CD14-positive monocyte (primary cell): ENCODE data around the gene GNAT2. TPM values are rescaled to one million over a fixed set of nuclear protein-coding genes. Genes with fewer than 3 reads are reported as not detected.

Experiments used
- DNase-seq, 3 donors: peaks; one replicate each; pipeline ENCODE4 v3.0.0-alpha.2; 2011 to 2022
- H2AFZ ChIP-seq: 2 replicates; pipeline ENCODE4 v1.6.0; 2012; ENCODE audit warnings: mild to moderate bottlenecking, low read depth, low read length, inconsistent platforms; ENCODE audit not compliant: insufficient read depth, poor library complexity, severe bottlenecking
- H3K27ac ChIP-seq, 2 donors: 1 replicate in 1 of 2; 2 replicates in 1 of 2; pipeline ENCODE4 v1.5.1; 2012 to 2013; ENCODE audit warnings: low read length in 2 of 2, control low read depth in 1 of 2, inconsistent platforms in 1 of 2, low read depth in 1 of 2, mild to moderate bottlenecking in 1 of 2
- H3K27me3 ChIP-seq, 2 donors: one replicate each; pipeline versions ENCODE4 v1.6.0 to v1.6.1; 2011 to 2013; ENCODE audit warnings: low read length in 2 of 2; ENCODE audit not compliant: control insufficient read depth in 2 of 2, insufficient read depth in 2 of 2
- H3K36me3 ChIP-seq, 2 donors: replicated peaks in 1 of 2; 1 replicate in 1 of 2; 2 replicates in 1 of 2; pipeline versions ENCODE4 v1.5.1 to v1.6.1; 2012 to 2013; ENCODE audit warnings: low read length in 2 of 2, control low read depth in 1 of 2, inconsistent platforms in 1 of 2, mild to moderate bottlenecking in 1 of 2; ENCODE audit not compliant: insufficient read depth in 2 of 2, control insufficient read depth in 1 of 2
- H3K4me1 ChIP-seq, 2 donors: 1 replicate in 1 of 2; 2 replicates in 1 of 2; pipeline versions ENCODE4 v1.5.1 to v1.6.1; 2012 to 2013; ENCODE audit warnings: low read length in 2 of 2, control low read depth in 1 of 2, inconsistent platforms in 1 of 2, mild to moderate bottlenecking in 1 of 2, moderate library complexity in 1 of 2; ENCODE audit not compliant: insufficient read depth in 2 of 2, control insufficient read depth in 1 of 2
- H3K4me2 ChIP-seq: replicated peaks from 2 replicates; pipeline ENCODE3; 2012; ENCODE audit warnings: low read length, moderate library complexity, mild to moderate bottlenecking; ENCODE audit not compliant: poor library complexity, severe bottlenecking; ENCODE audit errors: extremely low read depth
- H3K4me3 ChIP-seq, 3 experiments: fragments of 200-600 bp in 1 of 3; sonication (generic) in 1 of 3; replicated peaks in 1 of 3; 1 replicate in 2 of 3; 2 replicates in 1 of 3; pipeline ENCODE4 v1.5.1; 2011 to 2013; ENCODE audit warnings: low read length in 3 of 3, mild to moderate bottlenecking in 3 of 3, control low read depth in 2 of 3, low read depth in 2 of 3, inconsistent platforms in 1 of 3, moderate library complexity in 1 of 3
- H3K79me2 ChIP-seq: 2 replicates; pipeline ENCODE4 v1.6.0; 2012; ENCODE audit warnings: mild to moderate bottlenecking, control low read depth, inconsistent platforms, low read length, moderate library complexity; ENCODE audit not compliant: insufficient read depth
- H3K9ac ChIP-seq: 2 replicates; pipeline ENCODE4 v1.6.0; 2017; ENCODE audit warnings: low read length, mild to moderate bottlenecking; ENCODE audit not compliant: insufficient read depth, poor library complexity, severe bottlenecking
- H3K9me3 ChIP-seq, 2 donors: replicated peaks in 1 of 2; 1 replicate in 1 of 2; 2 replicates in 1 of 2; pipeline versions ENCODE4 v1.5.1 to v1.6.1; 2012 to 2013; ENCODE audit warnings: low read length in 2 of 2, control low read depth in 1 of 2; ENCODE audit not compliant: control insufficient read depth in 1 of 2, insufficient read depth in 1 of 2
- H4K20me1 ChIP-seq: 2 replicates; pipeline ENCODE4 v1.6.0; 2012; ENCODE audit warnings: mild to moderate bottlenecking, low read length, control low read depth, moderate library complexity; ENCODE audit not compliant: insufficient read depth
- H3K27ac Mint-ChIP-seq, 7 donors: one replicate each; pipeline ENCODE4 v1.8.0; 2020; ENCODE audit warnings: mild to moderate bottlenecking in 7 of 7, mixed read lengths in 7 of 7, moderate library complexity in 6 of 7, inconsistent platforms in 2 of 7
- H3K27me3 Mint-ChIP-seq, 3 donors: one replicate each; pipeline ENCODE4 v1.8.0; 2021 to 2022; ENCODE audit warnings: low read depth in 3 of 3, mild to moderate bottlenecking in 3 of 3, mixed read lengths in 3 of 3, moderate library complexity in 3 of 3, inconsistent platforms in 1 of 3
- H3K36me3 Mint-ChIP-seq, 2 donors: one replicate each; pipeline ENCODE4 v1.8.0; 2020; ENCODE audit warnings: mixed read lengths in 2 of 2, inconsistent platforms in 1 of 2, mild to moderate bottlenecking in 1 of 2
- H3K4me1 Mint-ChIP-seq: one replicate; pipeline ENCODE4 v1.8.0; 2020; ENCODE audit warnings: mild to moderate bottlenecking, mixed read lengths
- H3K4me3 Mint-ChIP-seq, 2 donors: one replicate each; pipeline ENCODE4 v1.8.0; 2020; ENCODE audit warnings: mild to moderate bottlenecking in 2 of 2, mixed read lengths in 2 of 2, moderate library complexity in 1 of 2
- H3K9me3 Mint-ChIP-seq, 7 donors: one replicate each; pipeline ENCODE4 v1.8.0; 2020 to 2022; ENCODE audit warnings: mixed read lengths in 7 of 7, mild to moderate bottlenecking in 6 of 7, moderate library complexity in 6 of 7, inconsistent platforms in 2 of 7
- CTCF ChIP-seq: fragments of 200-600 bp; IDR thresholded peaks from one replicate; pipeline ENCODE4 v1.8.0; 2022; ENCODE audit warnings: antibody characterized with exemption, mild to moderate bottlenecking
- WGBS: methylation state at CpG from one replicate; pipeline ENCODE4 v1.1.5; 2013; ENCODE audit warnings: missing lambda C conversion rate; ENCODE audit not compliant: insufficient coverage; 5-methylcytosine and 5-hydroxymethylcytosine counted together
- intact Hi-C, 2 donors: fragments of 100-400 bp; cut with micrococcal nuclease; formaldehyde crosslinking; loops; one replicate each; pipeline versions ENCODE4 v1.15.0 to v1.15.1; 2023
- polyA plus RNA-seq, 3 donors: library from polyadenylated mRNA; depleted of rRNA in 1 of 3; unstranded in 2 of 3; stranded (reverse) in 1 of 3; fragments of 300-500 nt in 2 of 3; fragments of >200 nt in 1 of 3; fragmentation: Illumina TruSeq in 2 of 3; gene quantifications; 1 replicate in 2 of 3; 2 replicates in 1 of 3; pipeline ENCODE4 v1.2.3, GENCODE V29; 2012 to 2021

Gene GNAT2
- polyA plus RNA-seq, 3 donors = 0.05 TPM; not detected in 2

- H3K4me1 ChIP-seq = peaks cover 42 to 50% of the 10 kb centered on the region in 2 donors
- H3K4me3 ChIP-seq = no peak overlapping the region
- Mint-ChIP-seq H3K4me1 (peaks cover 62% of the 10 kb centered on the region), H3K27ac (peak overlapping the region in 3 of 7 donors; percentile 17 to 70 (median 23)), H3K9me3 (peaks cover 0 to 1% (median 0%) of the 10 kb centered on the region in 7 donors), H3K27me3 (peaks cover 1 to 11% (median 9%) of the 10 kb centered on the region in 3 donors), H3K4me3 (no peak overlapping the region), H3K36me3 (peaks cover 6 to 11% of the 10 kb centered on the region in 2 donors)
- peaks cover 0 to 3% of the 10 kb centered on the region in 2 donors for H3K36me3 ChIP-seq
- no peak overlapping the region for H3K27ac ChIP-seq
- intact Hi-C loops = no loop called here
- H3K9me3 ChIP-seq = no peaks in the 10 kb centered on the region
- no peak overlapping the region for H2AFZ ChIP-seq
- no peak for DNase-seq
- no peaks in the 10 kb centered on the region for H4K20me1 ChIP-seq
- H3K4me2 ChIP-seq = no peak overlapping the region
- H3K79me2 ChIP-seq = no peaks in the 10 kb centered on the region
- WGBS = 50% methylated on average over 2 of the region's 3 CpGs
- no peak for TF ChIP-seq CTCF
- H3K27me3 ChIP-seq = no peaks in the 10 kb centered on the region
- H3K9ac ChIP-seq = no peak overlapping the region
Observed at GRCh38 chr1:109658533-109659042, 39.2 kb upstream of the GNAT2 start.

- peaks cover 1 to 15% (median 9%) of the 10 kb centered on the region in 3 donors for H3K27me3 Mint-ChIP-seq
- no peak for DNase-seq
- H3K79me2 ChIP-seq = no peaks in the 10 kb centered on the region
- H3K9ac ChIP-seq = no peak overlapping the region
- intact Hi-C loops = no loop called here
- WGBS = 83% methylated on average over 2 of the region's 7 CpGs
- H3K27ac ChIP-seq = no peak overlapping the region
- H3K27ac Mint-ChIP-seq = no peak overlapping the region
- peaks cover 0 to 3% of the 10 kb centered on the region in 2 donors for H3K36me3 ChIP-seq
- peaks cover 42 to 50% of the 10 kb centered on the region in 2 donors for H3K4me1 ChIP-seq
- H3K4me3 Mint-ChIP-seq = no peak overlapping the region
- no peak overlapping the region for H3K4me3 ChIP-seq
- H2AFZ ChIP-seq = no peak overlapping the region
- H3K4me2 ChIP-seq = no peak overlapping the region
- TF ChIP-seq CTCF = no peak
- H4K20me1 ChIP-seq = no peaks in the 10 kb centered on the region
- no peaks in the 10 kb centered on the region for H3K27me3 ChIP-seq
- H3K9me3 ChIP-seq = no peaks in the 10 kb centered on the region
- H3K36me3 Mint-ChIP-seq = peaks cover 6 to 11% of the 10 kb centered on the region in 2 donors
- H3K9me3 Mint-ChIP-seq = peaks cover 0 to 1% (median 0%) of the 10 kb centered on the region in 7 donors
- H3K4me1 Mint-ChIP-seq = peaks cover 62% of the 10 kb centered on the region
Observed at GRCh38 chr1:109657970-109658369, 38.6 kb upstream of the GNAT2 start.
